ENCODE data around the gene TEX26. TPM values are rescaled to one million over a fixed set of nuclear protein-coding genes. Genes with fewer than 3 reads are reported as not detected.

The TEX26 gene
- polyA plus RNA-seq, 1 donor = not detected

DNA sequence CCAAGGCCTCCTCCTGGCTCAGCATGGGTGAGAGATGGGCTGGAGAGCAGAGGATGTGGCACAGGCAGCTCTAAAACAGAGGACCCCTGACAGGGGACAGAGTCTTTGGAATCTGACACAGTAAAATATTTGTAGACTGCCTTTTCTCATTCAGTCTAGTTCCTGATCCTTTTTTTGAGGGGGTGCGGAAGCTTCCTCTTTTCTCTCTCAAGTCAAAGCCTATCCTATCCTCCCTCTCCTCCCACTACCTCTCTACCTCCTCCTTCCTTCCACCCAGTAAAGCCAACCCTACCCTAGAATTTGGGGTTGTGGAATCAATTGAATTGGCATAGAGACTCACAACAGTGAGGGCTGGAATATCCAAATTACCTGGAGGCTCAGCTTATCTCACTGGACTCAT, 82.0 kb downstream of the TEX26 start:
- no peak for DNase-seq

GRCh38 chr13:31015199-31015598, 82.7 kb downstream of the TEX26 start:
- DNase-seq = no peak

- no peak for DNase-seq
These were observed 84.2 kb downstream of the TEX26 start for GRCh38 chr13:31016342-31017325.

DNA sequence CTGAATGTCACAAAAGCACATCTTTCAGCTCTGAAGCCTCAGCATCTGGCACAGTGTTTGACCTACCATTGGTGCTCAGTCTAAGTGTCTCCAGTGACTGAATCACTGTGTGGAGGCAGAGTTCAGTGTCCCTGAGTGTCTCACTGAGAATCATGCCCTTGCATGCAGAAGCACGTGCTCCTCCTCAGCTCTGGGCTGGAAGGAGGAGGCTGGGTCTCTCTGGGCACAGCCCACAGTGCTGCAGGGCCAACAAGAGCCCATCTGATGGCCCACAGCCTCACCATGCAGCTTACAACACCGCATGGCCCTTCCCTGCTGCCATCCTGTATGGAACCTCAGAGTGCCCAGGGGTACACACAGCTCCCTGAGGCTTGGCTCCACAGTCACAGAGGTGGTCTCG, 86.1 kb downstream of the TEX26 start:
- no peak for DNase-seq

GRCh38 chr13:31020996-31021395, 88.5 kb downstream of the TEX26 start:
- DNase-seq = no peak

- DNase-seq = no peak
These were observed 89.9 kb downstream of the TEX26 start for GRCh38 chr13:31022288-31022895.

- no peak for DNase-seq
These were observed 90.6 kb downstream of the TEX26 start for GRCh38 chr13:31022928-31023530.

Other genes with a start within 250 kb of the TEX26 start
- gene ALOX5AP, start 197.1 kb upstream of the TEX26 start, polyA plus RNA-seq (ENCODE audit: insufficient read length) = 5.6 TPM
- 7.4 TPM for gene MEDAG, start 26.4 kb upstream of the TEX26 start, polyA plus RNA-seq (ENCODE audit: insufficient read length)
- 57.6 TPM for gene HSPH1, start 229.2 kb downstream of the TEX26 start, polyA plus RNA-seq (ENCODE audit: insufficient read length)

All from hindlimb muscle (tissue), 1 donor.